KMS-11 (cell line): ENCODE results near the gene MAP7.
A peak's percentile ranks its signal among the peaks of the same experiment; 100 is the strongest.

ENCODE experiments used
- H2AFZ ChIP-seq: fragments of 200-600 bp; sonication (generic); 2 replicates; pipeline ENCODE4 v1.6.1; 2016; ENCODE audit warnings: antibody characterized with exemption, mixed run types, low read depth
- H3K27ac ChIP-seq: fragments of 200-600 bp; sonication (generic); 2 replicates; pipeline ENCODE4 v1.6.1; 2016; ENCODE audit warnings: mild to moderate bottlenecking, mixed run types
- H3K27me3 ChIP-seq: fragments of 200-600 bp; sonication (generic); 2 replicates; pipeline ENCODE4 v1.6.1; 2017; ENCODE audit warnings: mild to moderate bottlenecking, low read depth, mixed run types, moderate library complexity; ENCODE audit not compliant: insufficient read depth
- H3K36me3 ChIP-seq: fragments of 200-600 bp; sonication (generic); 2 replicates; pipeline ENCODE4 v1.6.1; 2017; ENCODE audit warnings: mild to moderate bottlenecking, mixed run types; ENCODE audit not compliant: insufficient read depth
- H3K4me1 ChIP-seq: fragments of 200-600 bp; sonication (generic); 2 replicates; pipeline ENCODE4 v1.6.1; 2016; ENCODE audit warnings: mild to moderate bottlenecking, low read depth, mixed run types; ENCODE audit not compliant: poor library complexity, severe bottlenecking
- H3K4me2 ChIP-seq: fragments of 200-600 bp; sonication (generic); 2 replicates; pipeline ENCODE4 v1.7.0; 2016; ENCODE audit warnings: mild to moderate bottlenecking, mixed run types
- H3K4me3 ChIP-seq: fragments of 200-600 bp; sonication (generic); IDR thresholded peaks from 2 replicates; pipeline ENCODE4 v1.6.1; 2017; ENCODE audit warnings: low read depth, low read length, mixed read lengths; ENCODE audit not compliant: insufficient read depth
- H3K79me2 ChIP-seq: fragments of 200-600 bp; sonication (generic); 2 replicates; pipeline ENCODE4 v1.6.1; 2016; ENCODE audit warnings: low read depth, mixed run types; ENCODE audit not compliant: insufficient read depth
- H3K9ac ChIP-seq: fragments of 200-600 bp; sonication (generic); 2 replicates; pipeline ENCODE4 v1.6.1; 2016; ENCODE audit warnings: mild to moderate bottlenecking, mixed run types
- H4K20me1 ChIP-seq: fragments of 200-600 bp; sonication (generic); 2 replicates; pipeline ENCODE4 v1.6.1; 2016; ENCODE audit warnings: mild to moderate bottlenecking, mixed run types; ENCODE audit not compliant: insufficient read depth
- TF ChIP-seq, protein P1 (sequence below): fragments of 200-600 bp; sonication (generic); conservative IDR thresholded peaks from 2 replicates; pipeline ENCODE4 v1.6.1; 2017; ENCODE audit warnings: low read depth, mild to moderate bottlenecking, antibody characterized with exemption, low read length, moderate library complexity, mixed read lengths

MAP7 gene

GRCh38 chr6:136539967-136540652, 10.1 kb downstream of the MAP7 start:
- Histone ChIP-seq H4K20me1 (no peaks in the 10 kb centered on the region), H2AFZ (no peak overlapping the region), H3K27ac (no peak overlapping the region), H3K4me3 (no peak overlapping the region), H3K36me3 (no peaks in the 10 kb centered on the region), H3K27me3 (no peaks in the 10 kb centered on the region), H3K4me1 (peaks cover 16% of the 10 kb centered on the region), H3K4me2 (peak overlapping the region; percentile 15; the same call in 1 of the 2 replicates), H3K79me2 (no peaks in the 10 kb centered on the region), H3K9ac (no peak overlapping the region)
- TF ChIP-seq, protein P1, sequence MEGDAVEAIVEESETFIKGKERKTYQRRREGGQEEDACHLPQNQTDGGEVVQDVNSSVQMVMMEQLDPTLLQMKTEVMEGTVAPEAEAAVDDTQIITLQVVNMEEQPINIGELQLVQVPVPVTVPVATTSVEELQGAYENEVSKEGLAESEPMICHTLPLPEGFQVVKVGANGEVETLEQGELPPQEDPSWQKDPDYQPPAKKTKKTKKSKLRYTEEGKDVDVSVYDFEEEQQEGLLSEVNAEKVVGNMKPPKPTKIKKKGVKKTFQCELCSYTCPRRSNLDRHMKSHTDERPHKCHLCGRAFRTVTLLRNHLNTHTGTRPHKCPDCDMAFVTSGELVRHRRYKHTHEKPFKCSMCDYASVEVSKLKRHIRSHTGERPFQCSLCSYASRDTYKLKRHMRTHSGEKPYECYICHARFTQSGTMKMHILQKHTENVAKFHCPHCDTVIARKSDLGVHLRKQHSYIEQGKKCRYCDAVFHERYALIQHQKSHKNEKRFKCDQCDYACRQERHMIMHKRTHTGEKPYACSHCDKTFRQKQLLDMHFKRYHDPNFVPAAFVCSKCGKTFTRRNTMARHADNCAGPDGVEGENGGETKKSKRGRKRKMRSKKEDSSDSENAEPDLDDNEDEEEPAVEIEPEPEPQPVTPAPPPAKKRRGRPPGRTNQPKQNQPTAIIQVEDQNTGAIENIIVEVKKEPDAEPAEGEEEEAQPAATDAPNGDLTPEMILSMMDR = no peak

- Histone ChIP-seq H3K4me3 (no peak overlapping the region), H3K79me2 (no peaks in the 10 kb centered on the region), H3K4me2 (0 out of 2 replicates have a peak overlapping the region, but pooled peaks have one; percentile 15), H3K36me3 (no peaks in the 10 kb centered on the region), H4K20me1 (no peaks in the 10 kb centered on the region), H3K4me1 (peaks cover 16% of the 10 kb centered on the region), H3K27me3 (no peaks in the 10 kb centered on the region), H3K9ac (no peak overlapping the region), H3K27ac (no peak overlapping the region), H2AFZ (no peak overlapping the region)
- TF ChIP-seq, protein P1 = no peak
Observed at GRCh38 chr6:136538836-136539235, 11.4 kb downstream of the MAP7 start.

- peaks cover 16% of the 10 kb centered on the region for H3K4me1 ChIP-seq
- no peak overlapping the region for H3K27ac ChIP-seq
- no peak overlapping the region for H2AFZ ChIP-seq
- H3K79me2 ChIP-seq = no peaks in the 10 kb centered on the region
- no peaks in the 10 kb centered on the region for H3K27me3 ChIP-seq
- H3K36me3 ChIP-seq = no peaks in the 10 kb centered on the region
- no peaks in the 10 kb centered on the region for H4K20me1 ChIP-seq
- H3K9ac ChIP-seq = no peak overlapping the region
- H3K4me2 ChIP-seq = no peak overlapping the region
- no peak overlapping the region for H3K4me3 ChIP-seq
- TF ChIP-seq, protein P1 = no peak
Observed at GRCh38 chr6:136535880-136536650, 14.2 kb downstream of the MAP7 start.

DNA sequence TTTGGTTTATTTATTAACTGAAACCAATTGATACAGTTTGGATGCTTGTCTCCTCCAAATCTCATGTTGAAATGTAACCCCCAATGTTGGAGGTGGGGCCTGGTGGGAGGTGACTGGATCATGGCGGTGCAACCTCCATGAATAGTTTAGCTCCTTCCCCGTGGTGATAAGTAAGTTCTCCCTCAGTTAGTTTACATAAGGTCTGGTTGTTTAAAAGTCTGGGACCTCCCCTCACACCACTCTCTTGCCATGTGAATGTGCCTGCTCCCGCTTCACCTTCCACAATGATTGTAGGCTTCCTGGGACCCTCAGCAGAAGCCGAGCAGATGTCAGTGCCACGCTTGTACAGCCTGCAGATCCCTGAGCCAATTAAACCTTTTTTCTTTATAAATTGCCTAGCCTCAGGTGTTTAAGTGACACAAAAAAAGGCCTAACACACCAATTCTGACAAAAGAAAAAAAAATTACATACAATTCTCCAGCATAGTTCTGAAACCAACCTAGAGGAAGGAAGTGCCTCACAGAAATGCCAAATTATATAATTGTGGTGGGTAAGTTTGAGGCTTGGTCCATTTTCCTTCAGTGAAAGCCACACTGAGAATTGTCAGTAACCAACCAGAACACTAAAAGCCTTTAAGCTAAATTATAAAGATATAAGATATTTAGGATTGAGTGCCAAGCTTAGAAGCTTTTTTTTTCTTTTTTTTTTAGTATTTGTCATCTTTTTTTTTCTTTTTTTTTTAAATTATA, 15.0 kb downstream of the MAP7 start:
- Histone ChIP-seq H3K9ac (no peak overlapping the region), H3K79me2 (no peaks in the 10 kb centered on the region), H3K27me3 (no peaks in the 10 kb centered on the region), H2AFZ (no peak overlapping the region), H3K36me3 (no peaks in the 10 kb centered on the region), H3K27ac (no peak overlapping the region), H3K4me1 (peaks cover 11% of the 10 kb centered on the region), H4K20me1 (no peaks in the 10 kb centered on the region), H3K4me2 (no peak overlapping the region), H3K4me3 (no peak overlapping the region)
- TF ChIP-seq, protein P1 = no peak
